Muscle of arm (tissue), 12 donors: ENCODE measurements around the gene MORC3. TPM values are rescaled to one million over a fixed set of nuclear protein-coding genes. Genes with fewer than 3 reads are reported as not detected.

Experiments
- DNase-seq: peaks from one replicate; pipeline ENCODE4 v3.0.0-alpha.2; 2013
- polyA plus RNA-seq, 12 donors: library from polyadenylated mRNA; unstranded; fragments of 120-200 nt; gene quantifications; one replicate each; pipeline ENCODE4 v1.2.1, GENCODE V29; 2013; ENCODE audit not compliant: insufficient read length in 12 of 12

Gene MORC3
- polyA plus RNA-seq, 12 donors = 37.0 to 60.5 (median 49.1) TPM; not detected in 1

DNA sequence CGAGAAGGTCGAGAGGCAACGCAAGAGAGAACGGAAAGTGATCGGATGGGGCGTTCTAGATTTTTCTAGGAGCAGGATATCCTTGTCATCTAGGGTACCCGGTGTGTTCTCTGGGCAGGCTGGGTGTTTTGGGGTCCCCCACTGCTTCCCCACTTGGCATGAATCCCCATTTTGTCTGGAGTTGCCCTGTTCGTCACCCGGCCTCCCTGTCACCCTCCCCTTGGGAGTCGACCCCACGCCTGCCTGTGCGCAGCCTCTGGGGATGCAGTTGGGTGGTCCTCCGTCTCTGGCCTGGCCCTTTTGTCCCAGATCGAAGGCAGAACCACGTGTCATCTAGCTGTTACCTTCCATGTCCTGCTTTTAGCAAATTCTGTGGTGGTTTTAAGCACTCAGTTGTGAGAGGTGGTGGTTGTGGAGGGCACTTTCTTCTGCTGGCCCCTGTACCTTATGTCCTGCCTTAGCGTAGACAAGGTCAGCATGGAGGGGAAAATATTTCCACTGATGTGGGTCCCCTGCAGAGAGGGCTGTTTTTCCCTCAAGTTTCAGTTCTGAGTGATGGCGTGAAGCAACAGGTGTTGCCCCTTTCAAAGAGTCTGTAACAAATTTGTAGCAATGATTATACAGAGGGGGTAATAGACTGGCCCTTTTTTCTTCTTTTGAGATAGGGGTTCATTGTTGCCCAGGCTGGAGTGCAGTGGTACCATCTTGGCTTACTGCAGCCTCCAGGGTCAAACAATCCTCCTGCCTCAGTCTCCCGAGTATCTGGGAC is 100.8 kb downstream of the MORC3 start:
- no peak for DNase-seq

DNA sequence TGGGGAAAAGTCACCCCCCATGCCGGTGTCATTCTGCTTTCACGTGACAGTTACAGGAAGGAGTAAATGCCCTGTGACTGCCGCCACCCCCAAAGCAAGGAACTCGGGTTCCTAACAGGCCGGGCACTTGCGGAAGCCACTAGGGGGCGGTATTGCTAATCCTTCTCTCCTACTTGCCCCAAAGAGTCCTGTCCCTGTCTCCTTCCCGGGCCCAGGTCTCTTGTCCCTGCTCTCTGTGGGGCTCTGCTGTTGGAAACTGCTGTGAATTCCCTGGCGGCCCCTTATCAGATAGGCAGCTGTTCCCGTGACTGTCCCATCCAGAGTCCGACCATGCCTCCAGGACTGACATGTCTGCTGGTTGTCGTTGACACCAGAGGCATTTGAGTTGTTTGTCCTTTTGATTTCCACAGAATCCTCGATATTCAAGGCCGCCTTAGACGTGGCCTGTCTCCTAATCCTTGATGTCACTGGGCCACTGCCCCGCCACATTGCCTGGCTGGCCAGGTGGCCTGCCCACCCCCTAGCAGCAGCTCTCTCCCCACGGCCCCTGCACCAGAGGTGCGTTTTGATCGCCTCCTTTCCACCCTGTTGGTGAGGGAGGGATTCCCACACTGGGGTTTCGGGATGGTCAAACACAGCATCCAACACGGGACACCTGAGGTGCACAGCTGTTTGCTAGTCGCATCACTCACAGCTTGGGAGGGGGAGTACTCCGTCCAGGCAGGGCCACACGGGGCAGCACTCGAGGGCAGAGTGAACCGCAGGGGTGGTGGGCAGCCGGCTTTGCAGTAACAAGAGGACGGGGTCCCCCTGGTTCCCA is 102.5 kb downstream of the MORC3 start:
- DNase-seq = no peak

DNA sequence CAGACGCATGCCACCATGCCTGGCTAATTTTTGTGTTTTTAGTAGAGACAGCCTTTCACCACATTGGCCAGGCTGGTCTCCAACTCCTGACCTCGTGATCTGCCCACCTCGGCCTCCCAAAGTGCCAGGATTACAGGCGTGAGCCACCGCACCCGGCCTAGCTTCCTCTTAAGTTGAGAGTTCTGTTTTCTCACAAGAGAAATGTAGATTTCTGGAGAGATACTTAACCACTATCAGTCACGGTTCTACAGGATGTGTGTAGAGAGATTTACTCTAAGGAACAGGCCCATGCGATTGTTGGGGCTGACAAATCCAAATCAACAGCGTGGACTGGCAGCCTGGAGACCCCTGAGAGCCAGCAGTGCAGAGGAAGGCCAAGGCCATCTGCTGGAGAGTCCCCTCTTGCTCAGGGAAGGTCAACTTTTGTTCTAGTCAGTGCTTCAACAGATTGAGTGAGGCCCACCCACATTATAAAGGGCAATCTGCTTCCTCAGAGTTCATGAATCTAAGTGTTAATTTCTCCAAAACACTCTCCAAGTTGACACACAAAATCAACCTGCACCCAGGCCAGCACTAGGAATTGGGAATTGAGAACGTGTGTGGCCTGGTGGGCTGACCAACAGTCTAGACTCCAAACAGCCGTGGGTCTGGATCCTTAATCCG is 103.9 kb downstream of the MORC3 start:
- DNase-seq = no peak

DNA sequence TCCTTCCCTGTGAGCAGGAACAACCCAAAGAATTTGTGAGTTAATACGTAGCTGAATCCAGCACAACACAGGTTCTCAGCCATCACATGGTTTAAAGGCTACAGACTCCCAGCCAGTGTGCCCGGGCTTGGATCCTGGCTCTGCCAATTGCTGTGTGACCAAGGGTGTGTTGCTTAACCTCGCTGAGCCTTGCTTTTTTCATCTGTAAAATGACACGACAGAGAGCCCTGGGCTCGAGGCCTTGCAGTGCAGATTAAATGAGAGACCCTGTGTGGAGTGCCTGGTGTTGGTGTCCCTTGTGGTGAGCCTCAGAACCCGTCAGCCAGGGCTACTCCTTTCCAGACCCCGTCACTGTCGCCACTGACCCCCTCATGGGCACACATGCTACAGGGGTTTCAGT is 104.6 kb downstream of the MORC3 start:
- no peak for DNase-seq

DNA sequence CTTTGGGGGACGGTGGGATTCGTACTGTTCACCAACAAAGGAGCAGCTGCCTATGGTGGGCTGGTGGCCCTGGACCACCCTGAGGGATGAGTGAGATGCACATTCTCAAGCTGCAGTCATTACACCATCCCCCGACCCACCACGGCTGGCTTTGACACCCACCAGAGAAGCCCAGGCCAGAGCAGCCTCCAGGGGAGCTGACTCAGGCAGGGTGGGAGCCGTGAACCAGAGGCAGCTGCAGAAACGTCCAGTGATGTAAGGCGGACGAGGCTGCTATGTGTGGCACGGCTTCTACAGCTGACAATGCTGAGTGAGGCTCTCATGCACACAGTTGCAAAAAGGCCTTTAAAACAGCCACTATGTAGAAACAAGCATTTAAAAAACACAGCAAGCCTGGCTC is 105.3 kb downstream of the MORC3 start:
- DNase-seq = peak; percentile 34

Other genes starting within 250 kb of the MORC3 start
- gene CBR3, start 185.1 kb upstream of the MORC3 start, polyA plus RNA-seq = 1 to 10 TPM in 10 of 12 donors, not detected in 2; 2.0 to 3.6 (median 2.5) TPM
- gene DOP1B, start 163.4 kb upstream of the MORC3 start, polyA plus RNA-seq = 10 to 100 TPM in 1 of 12 donors, 1 to 10 TPM in 10, not detected in 1; 5.5 to 23.8 (median 6.6) TPM
- 1 to 10 TPM in 11 of 12 donors, not detected in 1; 3.1 to 8.8 (median 4.5) TPM for gene CHAF1B, start 65.2 kb downstream of the MORC3 start, polyA plus RNA-seq
- 1 to 10 TPM in 8 of 12 donors, under 1 TPM in 2, not detected in 2; 0.49 to 8.5 (median 1.8) TPM for gene CLDN14, start 159.9 kb downstream of the MORC3 start, polyA plus RNA-seq